22Rv1 (cell line): ENCODE measurements around the gene LARP4B.

Experiments
- H3K27ac ChIP-seq: fragments of 450-650 bp; 2 replicates; pipeline ENCODE4 v1.5.1; 2017
- ZFX ChIP-seq: fragments of 450-650 bp; IDR thresholded peaks from 2 replicates; pipeline ENCODE4 v1.6.1; 2017; ENCODE audit warnings: antibody characterized with exemption, borderline replicate concordance
- TF ChIP-seq, protein P1 (sequence below): fragments of 450-650 bp; IDR thresholded peaks from 2 replicates; pipeline ENCODE4 v1.5.1; 2017; ENCODE audit warnings: mild to moderate bottlenecking

The LARP4B gene

DNA sequence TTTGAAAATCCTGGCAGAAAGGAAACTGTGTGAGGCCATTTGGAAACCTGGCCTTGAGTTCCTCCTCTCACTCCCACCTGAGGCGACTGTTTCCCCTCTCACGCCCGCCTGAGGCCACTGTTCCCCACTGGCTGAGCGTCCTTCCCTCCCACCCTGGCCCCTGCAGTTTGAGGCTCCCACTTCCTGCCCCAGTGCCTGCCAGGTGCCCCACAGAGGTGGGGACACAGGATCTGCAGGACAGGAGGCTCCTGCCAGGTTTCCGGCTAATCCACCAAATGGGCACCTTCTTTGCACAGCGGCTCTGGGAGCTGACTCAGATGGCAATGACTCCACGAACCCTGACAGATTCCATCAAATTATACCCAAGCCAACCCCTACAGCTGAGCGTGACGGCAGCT, 24.3 kb upstream of the LARP4B start:
- no peak overlapping the region for H3K27ac ChIP-seq
- TF ChIP-seq ZFX = no peak
- TF ChIP-seq, protein P1, sequence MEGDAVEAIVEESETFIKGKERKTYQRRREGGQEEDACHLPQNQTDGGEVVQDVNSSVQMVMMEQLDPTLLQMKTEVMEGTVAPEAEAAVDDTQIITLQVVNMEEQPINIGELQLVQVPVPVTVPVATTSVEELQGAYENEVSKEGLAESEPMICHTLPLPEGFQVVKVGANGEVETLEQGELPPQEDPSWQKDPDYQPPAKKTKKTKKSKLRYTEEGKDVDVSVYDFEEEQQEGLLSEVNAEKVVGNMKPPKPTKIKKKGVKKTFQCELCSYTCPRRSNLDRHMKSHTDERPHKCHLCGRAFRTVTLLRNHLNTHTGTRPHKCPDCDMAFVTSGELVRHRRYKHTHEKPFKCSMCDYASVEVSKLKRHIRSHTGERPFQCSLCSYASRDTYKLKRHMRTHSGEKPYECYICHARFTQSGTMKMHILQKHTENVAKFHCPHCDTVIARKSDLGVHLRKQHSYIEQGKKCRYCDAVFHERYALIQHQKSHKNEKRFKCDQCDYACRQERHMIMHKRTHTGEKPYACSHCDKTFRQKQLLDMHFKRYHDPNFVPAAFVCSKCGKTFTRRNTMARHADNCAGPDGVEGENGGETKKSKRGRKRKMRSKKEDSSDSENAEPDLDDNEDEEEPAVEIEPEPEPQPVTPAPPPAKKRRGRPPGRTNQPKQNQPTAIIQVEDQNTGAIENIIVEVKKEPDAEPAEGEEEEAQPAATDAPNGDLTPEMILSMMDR = no peak

DNA sequence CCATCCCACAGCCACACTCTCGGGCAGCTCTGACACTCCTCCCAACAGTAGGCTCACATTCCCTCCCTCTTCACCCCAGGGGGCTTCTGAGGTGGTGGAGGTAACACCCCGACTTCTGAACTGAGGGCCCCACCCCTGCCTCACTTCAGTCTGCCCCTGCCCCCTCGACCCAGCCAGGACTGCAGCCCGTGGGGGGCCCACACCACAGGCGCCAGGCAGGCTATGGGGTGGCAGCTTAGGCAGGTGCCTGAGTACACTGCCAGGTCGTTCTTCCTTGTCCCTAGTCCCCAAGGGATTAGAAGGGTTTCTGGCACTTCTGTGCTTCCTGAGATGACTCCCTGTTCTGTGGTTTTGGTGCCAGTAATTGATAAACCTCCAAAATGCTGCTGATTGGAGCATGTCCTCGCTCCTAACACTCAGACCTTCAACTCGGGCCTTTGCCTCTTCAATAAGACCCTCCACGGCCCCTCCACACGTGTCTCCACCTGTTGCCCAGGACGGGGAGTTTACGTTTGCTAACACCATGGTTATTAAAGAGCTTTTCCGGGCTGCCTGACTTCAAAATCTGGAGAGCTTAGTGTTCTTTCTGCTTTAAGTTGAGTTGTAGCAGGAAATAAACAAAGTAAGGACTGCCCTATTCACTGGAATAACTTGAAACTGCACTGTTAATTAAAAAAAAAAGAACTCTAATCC, 23.8 kb upstream of the LARP4B start:
- TF ChIP-seq, protein P1 = no peak
- H3K27ac ChIP-seq = no peak overlapping the region

DNA sequence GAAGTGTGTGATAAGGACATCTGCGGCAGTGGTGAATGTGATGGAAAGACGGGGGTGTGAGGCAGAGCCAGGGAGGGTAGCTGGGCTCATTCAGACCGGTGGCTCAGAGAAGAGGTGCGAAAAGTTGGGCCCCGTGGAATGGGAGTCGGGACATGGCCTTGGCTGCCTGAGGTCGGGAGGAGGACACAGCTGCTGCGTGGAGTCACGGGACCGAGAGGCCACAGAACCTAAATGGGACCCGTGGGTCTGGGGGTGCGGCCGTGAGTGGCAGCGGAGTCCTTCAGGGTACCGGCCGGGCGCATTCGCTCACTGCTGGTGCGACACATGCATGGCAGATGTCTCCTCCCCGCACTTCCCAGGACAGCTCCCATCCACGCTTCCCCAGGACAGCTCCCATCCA, 22.9 kb upstream of the LARP4B start:
- TF ChIP-seq, protein P1 = no peak
- TF ChIP-seq ZFX = no peak
- no peak overlapping the region for H3K27ac ChIP-seq

DNA sequence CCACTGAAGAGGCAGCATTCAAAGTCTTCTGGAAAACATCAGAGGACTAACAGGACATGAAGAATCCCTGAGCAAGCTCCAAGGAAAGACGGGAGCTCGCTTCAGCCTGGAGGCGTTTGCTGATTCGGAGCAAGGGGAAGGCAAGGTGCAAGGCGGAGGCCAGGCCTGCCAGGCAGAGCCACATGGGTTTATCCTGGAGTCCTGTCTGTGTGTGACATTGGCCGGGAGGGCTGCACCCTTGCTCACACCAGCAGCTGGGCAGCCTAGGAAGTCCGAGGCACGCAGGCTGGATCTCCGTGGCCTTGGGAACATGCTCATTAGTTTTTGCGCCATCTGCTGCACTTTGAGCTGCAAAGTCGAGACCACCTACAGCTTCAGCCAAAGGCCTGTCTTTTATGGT, 22.3 kb upstream of the LARP4B start:
- H3K27ac ChIP-seq = no peak overlapping the region
- TF ChIP-seq, protein P1 = no peak
- no peak for TF ChIP-seq ZFX

DNA sequence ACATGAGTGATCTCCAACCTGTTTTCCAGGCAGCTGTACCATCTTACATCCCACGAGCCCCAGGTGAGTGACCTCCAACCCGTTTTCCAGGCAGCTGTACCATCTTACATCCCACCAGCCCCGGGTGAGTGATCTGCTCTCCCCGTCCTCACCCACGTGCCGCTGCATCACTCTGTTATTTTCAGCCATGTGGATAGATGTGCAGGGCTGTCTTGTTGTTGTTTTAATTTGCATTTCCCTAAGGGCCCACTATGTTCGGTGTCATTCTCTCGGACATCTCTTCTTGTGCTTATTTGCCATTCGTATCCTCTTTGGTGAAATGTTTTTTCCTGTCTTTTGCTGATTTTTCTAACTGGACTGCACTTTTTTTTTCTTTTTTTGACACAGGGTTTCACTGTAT, 17.9 kb upstream of the LARP4B start:
- TF ChIP-seq, protein P1 = no peak
- no peak for TF ChIP-seq ZFX
- H3K27ac ChIP-seq = no peak overlapping the region

DNA sequence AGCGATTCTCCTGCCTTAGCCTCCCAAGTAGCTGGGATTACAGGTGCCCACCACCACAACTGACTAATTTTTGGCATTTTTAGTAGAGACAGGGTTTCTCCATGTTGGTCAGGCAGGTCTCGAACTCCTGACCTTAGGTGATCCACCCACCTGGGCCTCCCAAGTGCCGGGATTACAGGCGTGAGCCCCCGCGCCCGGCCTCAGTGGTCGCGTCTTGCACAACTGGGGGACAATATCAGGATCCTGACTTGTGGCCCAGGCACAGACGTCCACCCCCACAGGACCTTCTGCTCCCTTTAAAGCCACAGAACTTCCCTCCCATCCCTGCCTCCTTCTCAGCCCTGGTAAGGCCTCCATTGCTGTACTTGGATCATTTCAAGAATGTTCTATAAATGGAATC, 16.8 kb upstream of the LARP4B start:
- TF ChIP-seq ZFX = no peak
- TF ChIP-seq, protein P1 = no peak
- H3K27ac ChIP-seq = no peak overlapping the region

DNA sequence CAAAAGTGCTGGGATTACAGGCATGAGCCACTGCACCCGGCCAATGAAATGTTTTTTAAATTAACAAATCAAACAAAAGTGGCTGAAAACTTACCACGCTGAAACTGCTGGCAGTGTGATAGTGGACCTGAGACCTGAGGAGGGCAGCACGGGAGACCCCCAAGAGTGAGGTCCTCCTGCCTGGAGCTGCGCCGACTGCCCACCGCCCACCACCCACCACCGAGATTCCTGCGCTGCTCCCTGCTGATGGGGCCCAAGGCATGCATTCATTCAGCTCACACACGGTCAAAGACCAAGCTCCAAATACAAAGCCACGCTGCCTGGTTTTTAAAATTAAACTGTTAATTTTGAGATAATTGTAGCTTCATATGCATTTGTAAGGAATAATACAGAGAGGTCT, 16.4 kb upstream of the LARP4B start:
- no peak for TF ChIP-seq ZFX
- TF ChIP-seq, protein P1 = no peak
- H3K27ac ChIP-seq = no peak overlapping the region
